Measurements from ENCODE around the gene DPYSL5. TPM values are rescaled to one million over a fixed set of nuclear protein-coding genes. Genes with fewer than 3 reads are reported as not detected.

The DPYSL5 gene
- total and polyA plus RNA-seq, 2 of the 8 experiments (the other 6 are each of a cell fraction or from before 2014, with no cell fraction given) = 11.9 to 16.4 TPM

DNA sequence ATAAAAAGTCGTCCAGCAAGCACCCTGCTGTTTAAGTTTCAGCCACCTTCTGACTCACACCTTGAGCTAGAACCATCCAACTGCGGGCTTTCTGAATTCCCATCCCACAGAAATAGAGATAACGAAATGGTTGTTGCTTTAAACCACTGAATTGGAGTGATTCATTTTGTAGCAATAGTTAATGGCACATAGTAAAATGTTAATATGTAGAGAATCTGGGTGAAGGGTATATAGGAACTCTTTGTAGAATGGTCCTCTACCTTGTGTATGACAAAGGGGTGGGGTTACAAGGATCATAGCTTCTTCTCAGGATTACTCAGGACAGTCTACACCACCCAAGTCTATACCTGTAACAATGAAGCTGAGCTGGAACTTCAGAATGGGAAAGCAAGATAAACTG is 120.1 kb downstream of the DPYSL5 start (continued):
- TF ChIP-seq GABPA (IDR thresholded peaks at IDR 0.05; ENCODE audit: borderline replicate concordance, insufficient read depth, low read length) = no peak
- no peak for TF ChIP-seq RXRA (IDR thresholded peaks at IDR 0.05; ENCODE audit: insufficient read depth, low read depth, low read length)
